NCI-H1694 (cell line): ENCODE measurements around the gene TRAPPC10.

Experiments
- DNase-seq: peaks from one replicate; lab custom pipeline; 2025; lab: John Stamatoyannopoulos, UW

The TRAPPC10 gene

GRCh38 chr21:44067011-44067839, 55.1 kb downstream of the TRAPPC10 start:
- DNase-seq = no peak

DNA sequence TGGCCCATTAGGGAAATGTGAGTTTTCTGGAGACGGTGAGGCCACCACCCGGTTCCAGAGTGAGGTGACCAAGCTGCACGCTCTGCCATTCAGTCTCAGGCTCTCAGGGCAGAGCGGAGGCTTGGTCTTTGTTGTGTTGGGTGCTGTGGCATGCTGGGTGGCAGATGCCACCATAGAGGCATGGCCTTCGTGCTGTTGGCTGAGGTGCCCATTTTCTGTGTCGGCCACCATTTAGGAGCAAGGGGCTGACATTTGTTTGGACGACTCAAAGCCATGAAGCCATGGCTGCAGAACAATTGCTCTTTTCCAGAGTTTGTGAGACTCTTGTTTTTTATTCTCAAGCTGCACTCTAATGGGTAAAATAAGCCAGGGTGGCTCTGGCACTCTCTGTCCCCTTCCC, 58.3 kb downstream of the TRAPPC10 start:
- no peak for DNase-seq

GRCh38 chr21:44071359-44072104, 59.4 kb downstream of the TRAPPC10 start:
- DNase-seq = no peak

GRCh38 chr21:44072111-44072510, 60.0 kb downstream of the TRAPPC10 start:
- no peak for DNase-seq

- DNase-seq = no peak
Observed at GRCh38 chr21:44074315-44074958, 62.3 kb downstream of the TRAPPC10 start.

DNA sequence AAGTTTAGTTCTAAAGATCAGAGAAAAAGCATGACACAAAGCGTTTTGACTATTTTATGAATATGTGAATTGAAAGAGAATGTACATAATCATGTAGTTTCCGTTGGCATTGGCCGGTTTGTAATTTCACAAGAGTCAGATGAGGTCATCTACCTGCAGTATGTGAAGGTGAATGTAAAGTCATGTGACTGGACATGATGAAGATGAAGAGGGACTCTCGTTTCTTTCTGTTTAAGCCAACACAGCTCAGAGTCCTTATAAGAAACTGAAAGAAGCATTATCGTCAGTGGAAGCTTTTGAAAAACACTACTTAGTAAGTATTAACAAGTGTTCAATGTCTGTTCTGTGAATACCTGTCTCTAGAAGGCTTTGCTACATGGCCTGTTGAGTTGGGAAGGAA, 64.2 kb downstream of the TRAPPC10 start:
- no peak for DNase-seq

- no peak for DNase-seq
Observed at GRCh38 chr21:44078411-44078981, 66.4 kb downstream of the TRAPPC10 start.

- DNase-seq = no peak
Observed at GRCh38 chr21:44079446-44079845, 67.3 kb downstream of the TRAPPC10 start.

DNA sequence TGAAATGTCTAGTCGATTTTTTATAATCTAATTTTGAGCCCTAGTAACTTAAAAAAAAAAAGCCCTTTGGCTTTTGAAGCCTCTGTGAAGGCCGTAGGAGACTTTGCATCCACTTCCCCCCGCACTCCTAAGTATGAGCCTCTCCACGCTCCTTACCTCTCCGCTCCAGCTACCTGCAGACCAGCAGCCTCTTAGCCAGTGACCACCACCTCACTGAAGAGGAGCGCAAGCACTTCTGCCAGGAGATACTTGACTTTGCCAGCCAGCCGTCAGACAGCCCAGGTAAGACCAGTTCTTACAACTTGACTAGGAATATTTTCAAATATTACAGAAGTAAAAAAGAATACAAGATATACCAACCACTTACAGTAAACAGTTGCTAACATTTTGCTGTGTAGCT, 67.7 kb downstream of the TRAPPC10 start:
- DNase-seq = no peak

GRCh38 chr21:44082648-44083440, 70.7 kb downstream of the TRAPPC10 start:
- DNase-seq = no peak

DNA sequence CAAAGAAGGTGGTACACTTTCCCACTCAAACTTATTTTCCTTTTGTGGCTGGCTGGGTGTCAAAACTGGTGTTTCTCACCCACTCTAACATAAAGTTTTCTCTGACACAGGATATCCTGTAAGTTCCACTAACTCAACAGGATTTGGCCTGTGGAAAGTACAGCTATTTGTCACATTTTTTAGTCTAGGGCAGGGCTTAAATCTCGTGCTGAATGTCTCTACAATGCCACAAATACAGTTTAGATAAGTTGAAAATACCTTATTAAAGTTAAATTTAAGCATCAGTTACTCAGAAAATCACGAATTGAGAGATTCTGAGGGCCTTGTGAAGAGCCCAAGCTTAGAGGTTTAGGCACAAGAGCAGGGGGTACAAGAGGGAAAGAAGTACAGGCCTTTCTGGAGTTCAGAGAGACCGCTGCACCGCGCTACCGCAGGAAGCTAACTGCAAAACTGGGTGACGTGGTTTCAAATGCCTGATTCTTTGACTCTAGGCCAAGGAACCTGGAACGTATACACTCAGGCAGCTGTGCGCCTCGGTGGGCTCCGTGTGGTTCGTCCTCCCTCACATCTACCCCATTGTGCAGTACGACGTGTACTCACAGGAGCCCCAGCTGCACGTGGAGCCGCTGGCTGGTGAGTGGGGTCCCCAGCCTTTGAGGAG, 71.7 kb downstream of the TRAPPC10 start:
- no peak for DNase-seq

DNA sequence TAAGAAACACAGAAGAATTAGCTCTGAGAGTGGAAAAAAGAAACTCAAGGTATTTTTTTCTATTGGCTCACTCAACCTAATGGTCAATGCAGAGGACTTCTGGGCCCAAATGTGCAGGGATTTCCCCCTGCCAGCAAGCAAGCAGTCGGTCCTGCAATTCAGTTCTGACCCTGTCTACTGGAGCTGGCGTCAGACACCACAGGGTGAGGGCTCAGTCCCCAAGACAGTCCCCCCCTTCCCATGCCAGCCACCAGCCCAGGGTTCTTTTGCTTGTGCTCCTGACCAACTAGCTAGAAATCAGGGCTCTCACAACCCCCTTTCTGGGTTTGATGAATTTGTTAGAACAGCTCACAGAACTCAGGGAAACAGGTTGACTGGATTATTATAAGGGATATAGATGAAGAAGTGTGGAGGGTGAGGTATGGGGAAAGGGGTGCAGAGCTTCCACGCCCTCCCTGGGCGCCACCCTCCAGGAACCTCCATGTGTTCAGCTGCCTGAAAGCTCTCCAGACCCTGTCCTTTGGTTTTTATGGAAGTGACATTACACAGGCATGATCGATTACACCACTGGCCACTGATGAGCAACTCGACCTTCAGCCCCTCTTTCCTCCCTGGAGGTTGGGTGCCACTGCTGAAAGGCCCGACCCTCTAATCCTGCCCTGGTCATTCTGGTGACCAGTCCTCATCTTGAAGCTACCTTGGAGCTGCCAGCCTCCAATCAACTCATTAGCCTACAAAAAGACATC, 72.6 kb downstream of the TRAPPC10 start:
- DNase-seq = no peak

GRCh38 chr21:44085491-44086321, 73.6 kb downstream of the TRAPPC10 start:
- no peak for DNase-seq

DNA sequence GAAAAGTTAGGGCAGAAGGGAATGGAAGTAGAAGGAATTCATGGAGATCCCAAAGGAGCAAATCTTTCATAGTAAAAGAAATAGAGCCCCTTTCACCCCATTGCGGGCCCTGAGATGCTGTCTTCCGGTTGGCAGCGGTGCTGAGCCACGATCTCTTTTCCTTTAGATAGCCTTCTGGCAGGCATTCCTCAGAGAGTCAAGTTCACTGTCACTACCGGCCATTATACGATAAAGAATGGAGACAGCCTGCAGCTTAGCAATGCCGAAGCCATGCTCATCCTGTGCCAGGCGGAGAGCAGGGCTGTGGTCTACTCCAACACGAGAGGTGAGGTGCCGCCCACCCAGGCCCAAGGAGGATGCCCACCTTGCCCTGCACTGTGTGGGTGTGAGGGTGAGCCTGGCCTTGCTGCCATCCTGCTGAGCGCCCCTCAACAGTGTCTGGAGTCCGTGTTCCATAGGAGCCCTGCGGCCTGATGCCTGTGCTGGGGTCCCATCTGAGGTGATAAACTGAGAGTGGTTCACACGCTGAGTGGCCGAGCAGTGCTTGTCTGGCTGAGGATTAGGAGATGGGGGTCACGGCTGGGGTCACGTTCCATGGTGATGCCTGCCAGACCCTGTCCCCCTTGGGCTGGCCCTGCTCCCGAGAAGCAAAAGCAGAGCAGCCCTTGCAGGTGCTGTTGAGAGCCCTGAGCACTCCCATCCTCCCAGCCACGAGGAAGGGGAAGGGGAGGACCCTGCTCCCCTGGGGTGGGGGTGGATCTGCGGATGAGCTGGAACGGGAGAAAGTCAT, 74.7 kb downstream of the TRAPPC10 start:
- DNase-seq = no peak

GRCh38 chr21:44087426-44088400, 75.6 kb downstream of the TRAPPC10 start:
- DNase-seq = no peak

- DNase-seq = no peak
Observed at GRCh38 chr21:44088401-44088780, 76.3 kb downstream of the TRAPPC10 start.
